SK-N-SH (cell line): ENCODE data around the gene C10orf90. TPM values are rescaled to one million over a fixed set of nuclear protein-coding genes. Genes with fewer than 3 reads are reported as not detected.

Source experiments
- CTCF ChIA-PET: fragments of 300-600, 350-600 bp; formaldehyde crosslinking; extraction: SDS; loops from one replicate; lab custom pipeline; 2021; lab: Yijun Ruan, JAX
- POLR2A ChIA-PET: fragments of 350-600 bp; sonication (Branson Sonifier 250); formaldehyde crosslinking; extraction: SDS; loops from one replicate; lab custom pipeline; 2020; ENCODE audit warnings: antibody characterized with exemption, inconsistent platforms; lab: Yijun Ruan, JAX
- DNase-seq: peaks from one replicate; pipeline ENCODE4 v3.0.0; 2012
- H2AFZ ChIP-seq: fragments of 200-600 bp; sonication (generic); 2 replicates; pipeline ENCODE4 v1.8.1; 2016; ENCODE audit warnings: antibody characterized with exemption, mild to moderate bottlenecking, low read depth
- H3F3A ChIP-seq: fragments of 200-600 bp; sonication (generic); replicated peaks from 2 replicates; pipeline ENCODE3; 2016; ENCODE audit warnings: antibody characterized with exemption, mild to moderate bottlenecking; ENCODE audit not compliant: insufficient read depth
- H3K27ac ChIP-seq, 2 experiments: fragments of 200-500 bp in 1 of 2; fragments of 200-600 bp in 1 of 2; sonication (Bioruptor generic) in 1 of 2; sonication (generic), shearing (Covaris generic) in 1 of 2; 2 replicates each; pipeline versions ENCODE4 v1.5.1 to v1.6.1; 2014 to 2016; ENCODE audit warnings: low read depth in 2 of 2, inconsistent platforms in 1 of 2, low read length in 1 of 2, mild to moderate bottlenecking in 1 of 2, mixed read lengths in 1 of 2
- H3K27me3 ChIP-seq: fragments of 200-600 bp; sonication (generic), shearing (Covaris generic); 2 replicates; pipeline ENCODE4 v1.6.1; 2016; ENCODE audit warnings: mixed run types; ENCODE audit not compliant: insufficient read depth
- H3K36me3 ChIP-seq, 2 experiments: fragments of 200-500 bp in 1 of 2; fragments of 200-600 bp in 1 of 2; sonication (Bioruptor generic) in 1 of 2; sonication (generic) in 1 of 2; replicated peaks in 1 of 2; 2 replicates each; pipeline versions ENCODE3 to v1.5.1; 2014 to 2016; ENCODE audit warnings: low read length in 1 of 2, mild to moderate bottlenecking in 1 of 2; ENCODE audit not compliant: insufficient read depth in 2 of 2, control insufficient read depth in 1 of 2
- H3K4me1 ChIP-seq, 2 experiments: fragments of 200-500 bp in 1 of 2; fragments of 200-600 bp in 1 of 2; sonication (Bioruptor generic) in 1 of 2; sonication (generic), shearing (Covaris generic) in 1 of 2; 2 replicates each; pipeline versions ENCODE4 v1.5.1 to v1.6.1; 2014 to 2016; ENCODE audit warnings: low read depth in 1 of 2, low read length in 1 of 2, mixed run types in 1 of 2; ENCODE audit not compliant: insufficient read depth in 2 of 2, control insufficient read depth in 1 of 2
- H3K4me2 ChIP-seq: fragments of 200-600 bp; sonication (generic), shearing (Covaris generic); 2 replicates; pipeline ENCODE4 v1.6.1; 2017; ENCODE audit warnings: mixed run types
- H3K4me3 ChIP-seq, 2 experiments: fragments of 200-500 bp in 1 of 2; fragments of 200-600 bp in 1 of 2; sonication (Bioruptor generic) in 1 of 2; sonication (generic), shearing (Covaris generic) in 1 of 2; 2 replicates each; pipeline versions ENCODE4 v1.5.1 to v1.8.1; 2014 to 2016; ENCODE audit warnings: low read depth in 2 of 2, inconsistent platforms in 1 of 2, low read length in 1 of 2, mild to moderate bottlenecking in 1 of 2, mixed read lengths in 1 of 2, moderate library complexity in 1 of 2
- H3K79me2 ChIP-seq: fragments of 200-600 bp; sonication (generic); 2 replicates; pipeline ENCODE4 v1.8.1; 2017; ENCODE audit warnings: mild to moderate bottlenecking; ENCODE audit not compliant: insufficient read depth
- H3K9ac ChIP-seq: fragments of 200-600 bp; sonication (generic); 2 replicates; pipeline ENCODE4 v1.6.1; 2017; ENCODE audit warnings: mixed run types
- H3K9me2 ChIP-seq: fragments of 200-600 bp; sonication (generic); 2 replicates; pipeline ENCODE4 v1.6.1; 2017; ENCODE audit warnings: mixed run types
- H3K9me3 ChIP-seq: fragments of 200-600 bp; sonication (generic); 2 replicates; pipeline ENCODE4 v1.6.1; 2017; ENCODE audit warnings: mixed run types, mild to moderate bottlenecking, moderate library complexity
- H4K20me1 ChIP-seq: fragments of 200-600 bp; sonication (generic); 2 replicates; pipeline ENCODE4 v1.6.1; 2017; ENCODE audit warnings: mild to moderate bottlenecking, mixed run types; ENCODE audit not compliant: insufficient read depth
- EP300 ChIP-seq, 2 experiments: IDR thresholded peaks; 2 replicates each; pipeline versions ENCODE4 v1.4.0 to v1.6.1; 2012; ENCODE audit warnings: borderline replicate concordance in 1 of 2, low read depth in 1 of 2, low read length in 1 of 2
- FOXJ3 ChIP-seq: sonication (generic); formaldehyde crosslinking; IDR thresholded peaks from 2 replicates; pipeline ENCODE4 v1.5.1; 2020; ENCODE audit warnings: mild to moderate bottlenecking, missing genetic modification reagents
- GABPA ChIP-seq: IDR thresholded peaks from 2 replicates; pipeline ENCODE4 v1.4.0; 2012; ENCODE audit warnings: low read depth, mild to moderate bottlenecking
- MXI1 ChIP-seq: IDR thresholded peaks from 2 replicates; pipeline ENCODE4 v1.6.1; 2012; ENCODE audit warnings: mild to moderate bottlenecking, low read depth, low read length, improper control_type of control experiment
- NRF1 ChIP-seq: IDR thresholded peaks from 2 replicates; pipeline ENCODE4 v1.6.1; 2012; ENCODE audit warnings: low read depth, mild to moderate bottlenecking, low read length
- POLR2AphosphoS5 ChIP-seq: IDR thresholded peaks from 2 replicates; pipeline ENCODE4 v1.6.1; 2012; ENCODE audit warnings: low read depth, low read length
- RAD21 ChIP-seq: IDR thresholded peaks from 2 replicates; pipeline ENCODE4 v1.6.1; 2012; ENCODE audit warnings: mild to moderate bottlenecking, low read length
- SIN3A ChIP-seq: IDR thresholded peaks from 2 replicates; pipeline ENCODE4 v1.6.1; 2012; ENCODE audit warnings: low read depth, mild to moderate bottlenecking, low read length, moderate library complexity, borderline replicate concordance
- SMC3 ChIP-seq: IDR thresholded peaks from 2 replicates; pipeline ENCODE4 v1.6.1; 2012; ENCODE audit warnings: low read depth, low read length, improper control_type of control experiment
- TAF1 ChIP-seq: IDR thresholded peaks from 2 replicates; pipeline ENCODE4 v1.6.1; 2012; ENCODE audit warnings: low read depth, mild to moderate bottlenecking, low read length, moderate library complexity, borderline replicate concordance
- TCF12 ChIP-seq: IDR thresholded peaks from 2 replicates; pipeline ENCODE4 v1.4.0; 2012
- USF1 ChIP-seq: IDR thresholded peaks from 2 replicates; pipeline ENCODE4 v1.4.0; 2012; ENCODE audit warnings: low read depth, borderline replicate concordance
- WGBS: methylation state at CpG from one replicate; pipeline ENCODE4 v1.1.6; 2017; ENCODE audit warnings: low lambda C conversion rate; 5-methylcytosine and 5-hydroxymethylcytosine counted together
- polyA plus RNA-seq, 3 experiments: library from polyadenylated mRNA; depleted of rRNA; stranded (reverse); fragments of >200 nt; gene quantifications; 2 replicates each; pipeline ENCODE4 v1.2.3, GENCODE V29; 2012
- TF ChIP-seq, protein P1 (sequence below): fragments of 200-600 bp; sonication (generic); IDR thresholded peaks from 2 replicates; pipeline ENCODE4 v1.6.1; 2017; ENCODE audit warnings: antibody characterized with exemption, mild to moderate bottlenecking, moderate library complexity
- TF ChIP-seq, protein P2 (sequence below): IDR thresholded peaks from 2 replicates; pipeline ENCODE4; 2012

Gene C10orf90
- polyA plus RNA-seq, 1 of the 3 experiments (the other 2 are of a cell fraction) = 0.21 TPM

DNA sequence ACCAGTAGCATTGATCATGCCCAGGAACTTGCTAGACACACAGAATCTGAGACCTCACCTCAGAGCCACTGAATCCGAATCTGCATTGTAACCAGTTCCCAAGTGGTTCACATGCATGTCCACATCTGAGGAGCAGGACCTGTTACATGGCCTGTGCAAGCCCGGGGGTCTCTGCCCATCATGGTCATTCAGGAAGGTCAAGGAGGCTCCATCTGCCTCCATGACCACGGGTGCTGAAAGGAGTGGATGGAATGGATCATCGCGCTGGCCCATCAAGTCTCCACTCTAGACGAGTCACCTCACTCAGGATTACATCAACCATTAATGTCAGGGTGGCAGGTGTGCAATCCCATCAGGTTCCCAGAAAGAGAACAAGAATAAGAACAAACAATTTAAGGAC, 196.5 kb downstream of the C10orf90 start:
- peaks cover 7% of the 10 kb centered on the region; the same call in 1 of the 2 replicates for H3K27me3 ChIP-seq
- H3K4me3 ChIP-seq = no peak overlapping the region
- no peaks in the 10 kb centered on the region for H3K79me2 ChIP-seq
- no peaks in the 10 kb centered on the region for H3K9me2 ChIP-seq
- no peak overlapping the region for H3K4me2 ChIP-seq
- whole genome bisulfite sequencing = 70% methylated on average over 6 of the region's 6 CpGs
- no peak overlapping the region for H3K9ac ChIP-seq
- POLR2A ChIA-PET = no interaction called here
- H2AFZ ChIP-seq = no peak overlapping the region
- H3K36me3 ChIP-seq = no peaks in the 10 kb centered on the region
- H3K4me1 ChIP-seq = no peaks in the 10 kb centered on the region
- no peak for DNase-seq
- TF ChIP-seq RAD21 (no peak), SMC3 (no peak), MXI1 (no peak), NRF1 (no peak)
- no peaks in the 10 kb centered on the region for H3K9me3 ChIP-seq
- no peaks in the 10 kb centered on the region for H3F3A ChIP-seq
- H4K20me1 ChIP-seq = no peaks in the 10 kb centered on the region
- CTCF ChIA-PET = no interaction called here
- no peak overlapping the region for H3K27ac ChIP-seq

DNA sequence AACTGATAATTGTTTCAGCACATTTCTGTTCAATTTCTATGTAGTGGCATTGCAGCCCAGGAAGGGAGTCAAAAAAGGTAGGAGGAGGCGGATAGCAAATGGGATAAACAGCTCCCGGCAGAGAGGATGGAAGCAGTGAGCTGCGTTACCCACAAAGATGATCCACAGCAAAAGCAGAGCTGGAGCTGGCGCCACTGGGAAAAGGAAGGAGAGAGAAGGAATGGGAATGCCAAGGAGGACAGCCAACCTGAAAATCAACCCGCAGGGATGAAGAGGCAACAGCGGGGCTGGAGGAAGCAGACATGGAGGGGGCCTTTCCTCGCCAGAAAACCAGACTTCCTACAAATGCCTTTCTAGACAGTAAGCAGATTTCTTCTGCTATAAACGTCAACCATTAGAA, 199.5 kb downstream of the C10orf90 start:
- Histone ChIP-seq H3K9ac (no peak overlapping the region), H3K4me2 (no peak overlapping the region), H2AFZ (no peak overlapping the region), H4K20me1 (no peaks in the 10 kb centered on the region), H3K9me2 (no peaks in the 10 kb centered on the region), H3F3A (no peaks in the 10 kb centered on the region), H3K9me3 (no peaks in the 10 kb centered on the region), H3K4me1 (no peaks in the 10 kb centered on the region), H3K4me3 (no peak overlapping the region), H3K79me2 (no peaks in the 10 kb centered on the region), H3K36me3 (no peaks in the 10 kb centered on the region), H3K27ac (no peak overlapping the region), H3K27me3 (peaks cover 7% of the 10 kb centered on the region; the same call in 1 of the 2 replicates)
- no peak for DNase-seq
- ChIA-PET CTCF (no interaction called here), POLR2A (no interaction called here)
- WGBS = 65% methylated on average over 8 of the region's 8 CpGs
- TF ChIP-seq USF1 (no peak), NRF1 (no peak), POLR2AphosphoS5 (no peak), TCF12 (no peak)

- no peak for DNase-seq
- H2AFZ ChIP-seq = no peak overlapping the region
- no peak overlapping the region for H3K4me2 ChIP-seq
- no peaks in the 10 kb centered on the region for H3K9me3 ChIP-seq
- H3F3A ChIP-seq = no peaks in the 10 kb centered on the region
- no peaks in the 10 kb centered on the region for H3K79me2 ChIP-seq
- no peak overlapping the region for H3K9ac ChIP-seq
- ChIA-PET POLR2A (no interaction called here), CTCF (interaction anchor here (0.7 kb wide), 1 partner anchor 156 kb away, joined by 4 read pairs; no protein-coding TSS in a partner anchor)
- H3K4me1 ChIP-seq = no peaks in the 10 kb centered on the region
- no peaks in the 10 kb centered on the region for H3K36me3 ChIP-seq
- H3K4me3 ChIP-seq = no peak overlapping the region
- 54% methylated on average over 5 of the region's 5 CpGs for WGBS
- peaks cover 7% of the 10 kb centered on the region; the same call in 1 of the 2 replicates for H3K27me3 ChIP-seq
- no peaks in the 10 kb centered on the region for H4K20me1 ChIP-seq
- TF ChIP-seq, protein P1, sequence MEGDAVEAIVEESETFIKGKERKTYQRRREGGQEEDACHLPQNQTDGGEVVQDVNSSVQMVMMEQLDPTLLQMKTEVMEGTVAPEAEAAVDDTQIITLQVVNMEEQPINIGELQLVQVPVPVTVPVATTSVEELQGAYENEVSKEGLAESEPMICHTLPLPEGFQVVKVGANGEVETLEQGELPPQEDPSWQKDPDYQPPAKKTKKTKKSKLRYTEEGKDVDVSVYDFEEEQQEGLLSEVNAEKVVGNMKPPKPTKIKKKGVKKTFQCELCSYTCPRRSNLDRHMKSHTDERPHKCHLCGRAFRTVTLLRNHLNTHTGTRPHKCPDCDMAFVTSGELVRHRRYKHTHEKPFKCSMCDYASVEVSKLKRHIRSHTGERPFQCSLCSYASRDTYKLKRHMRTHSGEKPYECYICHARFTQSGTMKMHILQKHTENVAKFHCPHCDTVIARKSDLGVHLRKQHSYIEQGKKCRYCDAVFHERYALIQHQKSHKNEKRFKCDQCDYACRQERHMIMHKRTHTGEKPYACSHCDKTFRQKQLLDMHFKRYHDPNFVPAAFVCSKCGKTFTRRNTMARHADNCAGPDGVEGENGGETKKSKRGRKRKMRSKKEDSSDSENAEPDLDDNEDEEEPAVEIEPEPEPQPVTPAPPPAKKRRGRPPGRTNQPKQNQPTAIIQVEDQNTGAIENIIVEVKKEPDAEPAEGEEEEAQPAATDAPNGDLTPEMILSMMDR = no peak
- TF ChIP-seq FOXJ3 (no peak), EP300 (IDR thresholded peaks at IDR 0.05; ENCODE audit: borderline replicate concordance in 1 of 2, low read depth in 1 of 2, low read length in 1 of 2) (no peak), TAF1 (no peak), GABPA (no peak), SIN3A (no peak)
- TF ChIP-seq, protein P2, sequence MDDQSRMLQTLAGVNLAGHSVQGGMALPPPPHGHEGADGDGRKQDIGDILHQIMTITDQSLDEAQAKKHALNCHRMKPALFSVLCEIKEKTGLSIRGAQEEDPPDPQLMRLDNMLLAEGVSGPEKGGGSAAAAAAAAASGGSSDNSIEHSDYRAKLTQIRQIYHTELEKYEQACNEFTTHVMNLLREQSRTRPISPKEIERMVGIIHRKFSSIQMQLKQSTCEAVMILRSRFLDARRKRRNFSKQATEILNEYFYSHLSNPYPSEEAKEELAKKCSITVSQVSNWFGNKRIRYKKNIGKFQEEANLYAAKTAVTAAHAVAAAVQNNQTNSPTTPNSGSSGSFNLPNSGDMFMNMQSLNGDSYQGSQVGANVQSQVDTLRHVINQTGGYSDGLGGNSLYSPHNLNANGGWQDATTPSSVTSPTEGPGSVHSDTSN = no peak
- no peaks in the 10 kb centered on the region for H3K9me2 ChIP-seq
- H3K27ac ChIP-seq = no peak overlapping the region
Measured at GRCh38 chr10:126469692-126470091, 200.8 kb downstream of the C10orf90 start.
